NK-92 (cell line): ENCODE measurements around the gene TENM3.

Experiments
- DNase-seq: peaks from one replicate; lab custom pipeline; 2025; ENCODE audit not compliant: unreplicated experiment; lab: John Stamatoyannopoulos, UW

TENM3 gene

GRCh38 chr4:182448281-182449151 is 205.3 kb downstream of the TENM3 start:
- no peak for DNase-seq

DNA sequence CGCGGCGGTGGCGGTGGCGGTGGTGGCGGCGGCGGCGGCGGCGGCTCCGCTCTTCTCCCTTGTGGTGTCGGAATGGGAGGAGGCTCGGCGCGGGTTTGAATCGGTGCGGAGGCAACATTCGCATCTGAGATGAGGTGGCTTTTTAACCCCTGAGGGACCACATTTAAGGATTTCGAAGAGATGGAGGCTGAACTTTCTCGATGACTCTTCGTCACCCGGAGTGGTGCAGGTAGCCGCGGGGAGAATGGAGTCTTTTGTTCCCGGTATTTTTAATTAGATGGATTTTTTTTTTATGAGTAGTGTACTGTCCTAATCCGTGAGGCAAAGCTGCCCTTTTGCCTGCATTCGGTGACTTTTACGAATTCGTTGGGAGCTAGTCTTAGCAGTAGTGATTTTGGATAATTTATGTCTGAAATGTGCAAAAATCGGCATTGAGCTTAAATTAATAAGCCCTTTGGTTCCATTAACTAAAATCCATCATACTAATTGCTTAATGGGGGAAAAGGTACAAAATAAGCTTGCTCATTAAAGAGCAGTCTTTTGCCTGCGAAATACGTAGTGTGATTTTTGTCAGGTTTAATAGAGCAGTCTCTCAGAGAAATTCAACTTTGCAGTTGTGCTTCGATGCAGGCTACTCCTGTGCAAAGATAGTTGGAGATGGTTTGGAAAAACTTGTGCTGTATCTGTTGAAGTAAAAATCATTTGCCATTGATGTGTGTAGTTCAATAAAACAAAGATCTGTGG is 206.2 kb downstream of the TENM3 start:
- DNase-seq: no peak

- DNase-seq: no peak
These were observed 206.8 kb downstream of the TENM3 start for GRCh38 chr4:182449930-182450439.

GRCh38 chr4:182451441-182451840 is 208.2 kb downstream of the TENM3 start:
- DNase-seq: no peak

DNA sequence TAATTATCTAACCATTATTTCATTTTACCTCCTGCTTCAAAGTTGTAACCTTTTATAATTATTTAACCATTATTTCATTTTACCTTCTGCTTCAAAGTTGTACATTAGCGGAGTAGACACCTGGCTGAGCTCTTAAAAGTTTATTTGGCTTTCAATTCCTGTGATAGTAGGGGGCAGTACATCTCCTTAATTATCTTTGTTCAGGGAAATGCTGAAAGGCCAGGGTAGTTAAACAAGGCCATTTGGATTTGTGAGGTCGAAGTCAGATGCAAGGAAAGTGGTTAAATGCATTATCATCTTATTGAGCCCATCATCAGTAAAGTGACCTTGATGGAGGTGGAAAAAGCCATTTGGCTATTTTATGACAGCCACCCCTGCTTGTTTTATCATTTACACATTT is 210.6 kb downstream of the TENM3 start:
- DNase-seq: no peak

GRCh38 chr4:182454440-182455013 is 211.3 kb downstream of the TENM3 start:
- no peak for DNase-seq

GRCh38 chr4:182465114-182465513 is 221.9 kb downstream of the TENM3 start:
- no peak for DNase-seq

- DNase-seq: no peak
These were observed 222.8 kb downstream of the TENM3 start for GRCh38 chr4:182465979-182466378.

DNA sequence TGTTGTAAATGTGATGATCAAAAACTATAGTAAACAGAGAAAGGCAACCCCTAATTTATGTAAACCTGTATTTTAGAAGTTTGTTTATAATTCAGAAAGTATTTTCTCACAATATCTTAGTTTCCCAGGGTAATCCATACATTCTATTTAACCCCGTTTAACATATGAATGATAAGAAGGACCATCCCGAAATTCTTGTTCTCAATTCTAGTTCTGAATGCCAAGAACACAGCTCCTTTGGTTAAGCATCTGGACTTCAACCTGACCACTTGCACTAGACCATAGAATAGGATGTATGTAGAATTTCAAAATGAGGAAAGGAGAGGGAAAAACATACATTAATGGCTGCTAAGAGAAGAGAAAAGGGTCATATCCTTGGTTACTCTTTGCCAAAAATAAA is 227.0 kb downstream of the TENM3 start:
- no peak for DNase-seq

DNA sequence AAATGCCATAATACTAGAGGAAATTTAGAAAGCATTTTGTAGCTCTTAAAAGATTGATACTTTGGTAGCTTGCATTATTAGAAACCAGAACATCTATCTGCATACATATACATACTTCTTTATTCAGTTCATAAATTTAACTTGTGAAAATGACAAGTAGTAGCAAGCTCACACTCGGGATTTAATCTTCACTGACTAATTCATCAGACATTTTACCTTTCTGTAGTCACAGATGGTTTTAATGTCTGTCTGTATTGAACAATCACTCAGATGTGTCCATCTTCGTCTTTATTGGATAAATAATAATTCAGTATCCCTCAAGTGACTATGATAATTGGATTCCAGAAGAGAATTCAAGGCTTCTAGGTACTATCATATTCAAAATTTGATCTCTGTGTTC is 232.3 kb downstream of the TENM3 start:
- no peak for DNase-seq

GRCh38 chr4:182478475-182478874 is 235.3 kb downstream of the TENM3 start:
- DNase-seq: no peak

DNA sequence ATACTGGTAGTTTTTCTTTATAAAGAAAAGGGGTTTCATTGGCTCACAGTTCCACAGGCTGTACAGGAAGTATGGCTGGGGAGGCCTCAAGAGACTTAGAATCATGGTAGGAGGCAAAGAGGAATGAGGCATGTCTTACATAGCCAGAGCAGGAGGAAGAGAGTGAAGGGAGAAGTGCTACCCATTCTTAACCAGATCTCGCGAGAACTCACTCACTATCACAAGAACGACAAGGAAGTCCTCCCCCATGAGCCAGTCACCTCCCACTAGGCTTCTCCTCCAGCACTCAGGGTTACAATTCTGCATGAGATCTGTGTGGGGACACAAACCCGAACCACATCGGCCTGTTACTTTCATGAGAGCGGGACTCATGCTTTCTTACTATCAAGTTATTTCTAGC is 240.5 kb downstream of the TENM3 start:
- no peak for DNase-seq

GRCh38 chr4:182486881-182487280 is 243.7 kb downstream of the TENM3 start:
- no peak for DNase-seq

DNA sequence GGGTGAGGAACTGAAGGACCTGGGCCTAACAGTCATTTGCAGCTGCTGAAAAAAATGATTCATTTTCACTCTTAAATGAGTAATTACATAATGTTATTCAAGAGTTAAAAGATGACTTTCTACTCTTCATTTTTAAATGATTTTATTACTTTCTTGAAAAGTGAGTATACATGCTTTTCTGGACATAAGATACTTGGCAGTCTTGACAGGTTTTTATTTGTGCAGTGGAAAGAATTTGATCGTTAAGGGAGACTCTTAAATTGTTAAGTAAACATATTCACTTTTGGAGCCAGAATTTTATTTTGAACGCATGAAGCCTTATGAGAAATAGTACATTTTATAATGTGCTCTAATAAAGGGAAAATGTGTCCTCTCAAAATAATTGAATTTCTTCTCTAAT is 245.7 kb downstream of the TENM3 start:
- no peak for DNase-seq

DNA sequence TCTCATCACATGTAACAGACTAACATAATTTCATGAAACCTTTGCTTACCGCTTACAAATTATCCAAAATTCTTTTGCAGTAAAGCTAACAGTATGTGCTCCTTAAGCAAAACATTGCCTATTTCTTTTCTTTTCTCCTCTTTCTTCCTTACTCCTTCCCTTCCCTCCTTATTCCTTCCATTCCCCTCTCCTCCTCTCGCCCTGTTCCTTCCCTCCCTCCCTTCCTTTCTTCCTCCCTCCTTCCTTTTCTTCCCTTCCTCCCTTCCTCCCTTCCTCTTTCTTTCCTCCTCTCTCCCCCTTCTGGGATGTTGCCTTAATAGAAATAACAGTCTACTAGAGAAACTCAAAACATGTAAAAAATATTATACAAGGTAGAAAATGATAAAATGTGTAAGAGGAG is 246.4 kb downstream of the TENM3 start:
- DNase-seq: no peak

GRCh38 chr4:182491719-182492118 is 248.5 kb downstream of the TENM3 start:
- DNase-seq: no peak

GRCh38 chr4:182492423-182492822 is 249.2 kb downstream of the TENM3 start:
- DNase-seq: no peak

DNA sequence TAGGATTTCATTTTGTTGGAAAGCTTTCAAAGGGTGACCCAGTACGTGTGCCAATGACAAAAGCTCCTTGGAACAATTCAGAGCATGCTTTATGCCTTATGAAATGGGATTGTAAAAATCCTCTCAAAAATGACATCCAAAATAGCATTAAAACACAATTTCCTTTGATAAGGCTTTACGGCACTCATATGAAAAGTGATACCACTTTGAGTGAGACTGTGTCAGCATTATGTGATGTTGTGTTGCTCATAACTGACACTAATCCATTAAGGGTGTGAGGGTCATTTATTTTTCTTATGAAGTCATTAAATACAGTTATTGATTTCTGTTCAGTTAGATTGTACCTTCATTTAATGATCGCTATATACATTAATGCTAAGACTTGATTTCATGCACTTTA is 250.2 kb downstream of the TENM3 start:
- no peak for DNase-seq

- no peak for DNase-seq
These were observed 250.9 kb downstream of the TENM3 start for GRCh38 chr4:182494103-182494502.

DNA sequence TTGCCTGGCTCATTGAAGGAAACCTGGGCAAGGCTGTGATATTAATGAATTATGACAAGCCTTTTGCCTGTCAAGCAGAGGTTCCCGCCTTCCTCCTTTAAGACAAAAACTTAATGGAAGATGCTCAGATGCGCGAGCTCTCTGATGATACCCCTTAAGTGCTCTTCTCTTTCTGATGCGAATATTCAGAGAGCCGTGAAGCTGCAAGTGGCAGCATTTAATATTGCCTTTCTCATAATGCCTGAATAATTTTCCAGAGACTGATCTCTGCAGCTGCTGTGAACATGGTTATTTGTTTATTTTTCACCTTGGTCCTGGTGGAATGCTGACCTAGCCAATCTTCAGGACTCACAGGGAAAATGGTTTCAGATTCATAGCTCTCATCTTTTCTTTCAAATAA is 251.8 kb downstream of the TENM3 start:
- DNase-seq: no peak

DNA sequence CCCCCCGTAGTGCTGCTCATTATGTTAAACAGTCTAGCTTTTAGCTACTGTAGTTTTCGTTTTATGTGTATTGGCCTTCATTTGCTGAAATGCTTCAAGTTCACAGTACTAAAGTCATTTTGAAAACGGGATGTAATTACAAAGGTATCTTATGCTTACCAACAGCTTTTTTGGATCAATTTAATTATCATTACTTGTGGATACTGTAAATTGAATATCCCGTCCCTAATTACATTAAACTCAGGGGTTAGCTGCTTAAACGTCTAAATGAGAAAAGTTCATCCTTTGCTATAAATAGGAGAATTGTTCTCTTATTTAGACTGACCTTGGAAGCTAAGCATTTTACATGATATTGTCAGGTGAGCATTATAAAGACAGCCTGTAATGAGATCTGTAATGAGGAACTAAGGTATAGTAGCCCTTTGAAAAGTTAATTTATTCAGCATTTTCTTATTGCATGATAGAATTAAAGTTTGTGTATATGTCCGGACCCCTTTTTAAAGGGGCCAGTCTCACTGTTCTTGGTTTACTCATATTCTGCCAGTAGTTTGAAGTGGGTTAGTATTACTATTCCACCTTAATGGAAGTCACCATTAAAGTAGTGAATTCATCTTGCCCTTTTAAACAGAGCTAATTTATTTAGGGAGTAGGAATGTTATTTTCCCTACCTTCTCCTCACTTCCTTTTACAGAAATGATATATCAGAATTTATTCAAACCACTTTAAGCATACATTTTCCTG is 252.6 kb downstream of the TENM3 start:
- DNase-seq: no peak
